Left ventricle myocardium inferior (tissue), 1 donor: ENCODE data around the gene OAS3. TPM values are rescaled to one million over a fixed set of nuclear protein-coding genes. Genes with fewer than 3 reads are reported as not detected.
A peak's percentile ranks its signal among the peaks of the same experiment; 100 is the strongest.

Source experiments
- DNase-seq: peaks from one replicate; pipeline ENCODE4 v3.0.0-alpha.2; 2020
- H3K27ac ChIP-seq: fragments of 200-600 bp; replicated peaks from 2 replicates; pipeline ENCODE4 v1.8.0; 2021
- H3K27me3 ChIP-seq: fragments of 200-600 bp; 2 replicates; pipeline ENCODE4 v1.8.0; 2021; ENCODE audit warnings: low read depth
- H3K36me3 ChIP-seq: fragments of 200-600 bp; 2 replicates; pipeline ENCODE4 v1.8.0; 2021
- H3K4me1 ChIP-seq: fragments of 200-600 bp; 2 replicates; pipeline ENCODE4 v1.8.0; 2021
- H3K4me3 ChIP-seq: fragments of 200-600 bp; 2 replicates; pipeline ENCODE4 v1.8.0; 2021; ENCODE audit warnings: mild to moderate bottlenecking, moderate library complexity
- H3K9me3 ChIP-seq: fragments of 200-600 bp; replicated peaks from 2 replicates; pipeline ENCODE4 v1.8.0; 2021
- intact Hi-C: fragments of 100-400 bp; cut with micrococcal nuclease; formaldehyde crosslinking; loops from one replicate; pipeline ENCODE4 v1.11.0; 2022
- total RNA-seq: library from RNA; stranded (reverse); fragmentation: NEBNext Ultra II Directional; extraction: Animal tissue kit (Norgen Biotek cat#: 25700); gene quantifications from one replicate; pipeline ENCODE4 v1.2.1, GENCODE V29; 2021
- TF ChIP-seq, protein P1 (sequence below): fragments of 200-600 bp; IDR thresholded peaks from 2 replicates; pipeline ENCODE4 v1.8.0; 2021; ENCODE audit warnings: antibody characterized with exemption, mild to moderate bottlenecking, borderline replicate concordance
- donor health status: DM: no; HTN: yes; CAD: no; lungs with severe emphysema.

The OAS3 gene
- total RNA-seq, 1 donor from 2014 or later: 5.4 TPM

DNA sequence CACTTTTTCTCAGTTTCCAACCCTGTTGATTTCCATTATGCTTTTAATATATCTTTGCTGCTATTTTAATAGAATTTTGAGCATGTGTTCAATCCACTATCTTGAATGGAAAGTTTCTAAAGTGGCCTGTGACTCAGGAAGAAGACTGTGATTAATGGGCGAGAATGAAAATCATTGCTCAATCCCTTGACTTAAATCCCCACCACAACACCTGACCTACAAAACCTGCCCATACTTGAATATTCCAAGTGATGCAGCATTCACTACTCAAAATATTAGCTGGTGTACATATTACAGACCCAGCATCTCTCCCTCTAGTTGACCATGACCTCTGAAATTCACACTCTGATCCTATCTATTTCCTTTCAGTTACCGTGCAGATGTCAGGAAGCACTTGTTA lies 1.3 kb upstream of the OAS3 start:
- peaks cover 11% of the 10 kb centered on the region for H3K9me3 ChIP-seq

DNA sequence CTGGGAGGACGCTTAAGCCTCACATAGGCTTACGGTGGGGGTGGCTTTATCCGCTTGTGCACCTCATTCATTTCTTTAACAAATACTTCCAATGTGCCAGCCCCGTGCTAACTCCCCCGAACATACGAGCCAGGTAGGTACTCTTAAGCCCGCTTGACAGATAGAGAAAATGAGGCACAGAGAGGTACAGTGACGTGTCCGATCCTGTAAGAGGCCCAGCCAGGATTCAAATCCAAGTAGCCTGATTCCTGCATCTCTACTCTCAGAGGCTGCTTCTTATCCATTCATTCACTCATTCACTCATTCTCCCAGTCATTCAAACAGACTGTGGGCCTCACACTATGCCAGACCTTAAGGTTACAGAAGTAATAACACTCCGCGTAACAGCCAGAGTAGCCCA lies 477 bp downstream of the OAS3 start:
- intact Hi-C loops: no loop called here
- H3K27me3 ChIP-seq: peaks cover 44% of the 10 kb centered on the region
- peak overlapping the region; percentile 87 for H3K27ac ChIP-seq
- peaks cover 20% of the 10 kb centered on the region for H3K4me1 ChIP-seq
- TF ChIP-seq, protein P1, sequence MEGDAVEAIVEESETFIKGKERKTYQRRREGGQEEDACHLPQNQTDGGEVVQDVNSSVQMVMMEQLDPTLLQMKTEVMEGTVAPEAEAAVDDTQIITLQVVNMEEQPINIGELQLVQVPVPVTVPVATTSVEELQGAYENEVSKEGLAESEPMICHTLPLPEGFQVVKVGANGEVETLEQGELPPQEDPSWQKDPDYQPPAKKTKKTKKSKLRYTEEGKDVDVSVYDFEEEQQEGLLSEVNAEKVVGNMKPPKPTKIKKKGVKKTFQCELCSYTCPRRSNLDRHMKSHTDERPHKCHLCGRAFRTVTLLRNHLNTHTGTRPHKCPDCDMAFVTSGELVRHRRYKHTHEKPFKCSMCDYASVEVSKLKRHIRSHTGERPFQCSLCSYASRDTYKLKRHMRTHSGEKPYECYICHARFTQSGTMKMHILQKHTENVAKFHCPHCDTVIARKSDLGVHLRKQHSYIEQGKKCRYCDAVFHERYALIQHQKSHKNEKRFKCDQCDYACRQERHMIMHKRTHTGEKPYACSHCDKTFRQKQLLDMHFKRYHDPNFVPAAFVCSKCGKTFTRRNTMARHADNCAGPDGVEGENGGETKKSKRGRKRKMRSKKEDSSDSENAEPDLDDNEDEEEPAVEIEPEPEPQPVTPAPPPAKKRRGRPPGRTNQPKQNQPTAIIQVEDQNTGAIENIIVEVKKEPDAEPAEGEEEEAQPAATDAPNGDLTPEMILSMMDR: no peak
- H3K36me3 ChIP-seq: no peaks in the 10 kb centered on the region
- H3K4me3 ChIP-seq: peak overlapping the region; percentile 91
- peaks cover 11% of the 10 kb centered on the region for H3K9me3 ChIP-seq
- no peak for DNase-seq

More for the DNA sequence above, 1.3 kb upstream of the OAS3 start:
- no peaks in the 10 kb centered on the region for H3K36me3 ChIP-seq
- H3K4me1 ChIP-seq: peaks cover 20% of the 10 kb centered on the region
- DNase-seq: no peak
- TF ChIP-seq, protein P1: no peak
- H3K27ac ChIP-seq: peak overlapping the region; percentile 87
- intact Hi-C loops: no loop called here
- no peak overlapping the region for H3K4me3 ChIP-seq
- H3K27me3 ChIP-seq: peaks cover 26% of the 10 kb centered on the region

DNA sequence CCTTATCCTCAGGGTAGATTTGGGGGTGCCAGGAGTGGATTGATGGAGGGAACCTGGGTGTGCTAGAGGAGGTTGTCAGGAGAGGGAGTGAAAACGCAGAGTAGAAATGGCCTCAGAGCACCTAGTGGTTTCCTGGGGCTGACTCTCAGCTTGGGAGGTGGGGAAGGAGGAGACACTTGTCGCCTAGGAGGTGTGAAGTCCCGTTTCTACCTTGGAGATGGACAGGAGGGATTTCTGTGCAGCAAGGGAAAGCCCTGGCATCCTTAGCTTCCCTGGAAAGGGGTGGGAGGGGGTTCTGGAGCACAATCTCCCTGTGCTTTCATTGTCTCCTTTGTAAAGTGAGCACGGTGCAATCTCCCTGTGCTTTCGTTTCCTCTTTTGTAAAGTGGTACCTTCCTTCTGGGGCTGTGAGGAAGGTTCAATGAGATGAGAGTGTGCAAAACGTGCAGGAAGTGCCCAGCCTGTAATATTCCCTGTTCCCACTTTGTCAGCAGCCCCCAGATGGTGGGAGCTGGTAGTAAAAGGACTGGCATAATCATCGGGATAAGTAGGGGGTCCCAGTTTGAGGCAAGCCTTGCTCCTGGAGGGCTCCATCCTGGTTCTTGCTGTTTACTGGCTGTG lies 1.6 kb downstream of the OAS3 start:
- H3K9me3 ChIP-seq: peaks cover 11% of the 10 kb centered on the region
- intact Hi-C loops: no loop called here
- peaks cover 7% of the 10 kb centered on the region for H3K36me3 ChIP-seq
- peaks cover 20% of the 10 kb centered on the region for H3K4me1 ChIP-seq
- no peak overlapping the region for H3K27ac ChIP-seq
- TF ChIP-seq, protein P1: no peak
- DNase-seq: no peak
- H3K4me3 ChIP-seq: peak overlapping the region; percentile 91
- peaks cover 44% of the 10 kb centered on the region for H3K27me3 ChIP-seq

DNA sequence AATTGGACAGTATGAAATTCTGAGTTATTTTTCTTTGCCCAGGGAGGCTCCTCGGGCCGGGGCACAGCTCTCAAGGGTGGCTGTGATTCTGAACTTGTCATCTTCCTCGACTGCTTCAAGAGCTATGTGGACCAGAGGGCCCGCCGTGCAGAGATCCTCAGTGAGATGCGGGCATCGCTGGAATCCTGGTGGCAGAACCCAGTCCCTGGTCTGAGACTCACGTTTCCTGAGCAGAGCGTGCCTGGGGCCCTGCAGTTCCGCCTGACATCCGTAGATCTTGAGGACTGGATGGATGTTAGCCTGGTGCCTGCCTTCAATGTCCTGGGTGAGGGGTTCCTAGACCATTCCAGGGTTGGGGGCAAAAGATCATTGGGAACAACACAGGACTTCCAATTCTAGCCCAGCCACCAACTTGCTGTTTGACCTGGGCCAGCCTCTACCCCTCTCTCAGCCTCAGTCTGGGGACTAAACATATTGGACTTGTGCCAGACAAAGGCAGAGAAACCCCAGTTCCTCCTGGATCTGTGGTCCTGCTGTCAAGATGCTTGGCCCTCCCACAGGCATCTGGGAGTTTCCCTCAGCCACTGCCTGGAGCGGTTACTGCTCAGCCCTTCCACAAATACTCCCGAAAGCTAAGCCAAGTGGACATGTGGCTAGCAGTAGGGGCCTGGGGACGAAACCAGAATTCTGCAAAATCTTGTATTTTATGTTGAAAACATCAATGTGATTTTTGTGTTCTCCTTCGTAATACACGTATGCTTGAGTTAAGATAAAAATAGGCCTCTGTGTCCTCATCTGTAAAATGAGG lies 3.5 kb downstream of the OAS3 start:
- peaks cover 9% of the 10 kb centered on the region for H3K36me3 ChIP-seq
- TF ChIP-seq, protein P1: no peak
- peaks cover 48% of the 10 kb centered on the region for H3K27me3 ChIP-seq

DNA sequence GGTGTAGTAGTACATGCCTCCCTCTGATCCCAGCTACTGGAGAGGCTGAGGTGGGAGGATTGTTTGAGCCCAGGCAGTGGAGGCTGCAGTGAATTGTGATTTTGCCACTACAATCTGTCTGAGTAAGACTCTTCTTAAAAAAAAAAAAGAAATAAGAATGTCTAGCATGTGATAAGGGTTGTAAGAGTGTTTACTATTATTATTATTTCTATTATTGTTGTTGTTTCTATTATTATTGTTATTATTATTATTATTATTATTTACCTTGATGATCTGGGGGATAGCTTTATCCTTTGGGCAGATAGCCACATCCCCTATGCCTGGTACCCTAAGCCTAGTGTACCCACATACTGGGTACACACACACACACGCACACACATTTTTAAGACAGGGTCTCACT lies 4.3 kb downstream of the OAS3 start:
- TF ChIP-seq, protein P1: no peak
- DNase-seq: no peak
- Histone ChIP-seq H3K9me3 (no peaks in the 10 kb centered on the region), H3K27me3 (peaks cover 48% of the 10 kb centered on the region), H3K4me3 (no peak overlapping the region), H3K4me1 (peaks cover 20% of the 10 kb centered on the region), H3K36me3 (peaks cover 17% of the 10 kb centered on the region), H3K27ac (no peak overlapping the region)
- intact Hi-C loops: no loop called here

More for the DNA sequence above, 3.5 kb downstream of the OAS3 start:
- H3K4me3 ChIP-seq: no peak overlapping the region
- H3K9me3 ChIP-seq: no peaks in the 10 kb centered on the region
- no peak overlapping the region for H3K27ac ChIP-seq
- no peak for DNase-seq
- peaks cover 20% of the 10 kb centered on the region for H3K4me1 ChIP-seq
- intact Hi-C loops: no loop called here
